GM12864 (cell line): Measurements from ENCODE around the gene SCP2.

Experiments
- DNase-seq: peaks from one replicate; pipeline ENCODE4 v3.0.0-alpha.2; 2011; ENCODE audit warnings: low read depth
- H3K4me3 ChIP-seq: 2 replicates; pipeline ENCODE4 v1.5.1; 2011; ENCODE audit warnings: mild to moderate bottlenecking, low read depth, low read length, control low read depth
- TF ChIP-seq, protein P1 (sequence below): IDR thresholded peaks from 2 replicates; pipeline ENCODE4 v1.5.1; 2011; ENCODE audit warnings: low read depth, mild to moderate bottlenecking, moderate library complexity, low read length, control low read depth, inconsistent platforms; ENCODE audit errors: missing control alignments

The SCP2 gene

DNA sequence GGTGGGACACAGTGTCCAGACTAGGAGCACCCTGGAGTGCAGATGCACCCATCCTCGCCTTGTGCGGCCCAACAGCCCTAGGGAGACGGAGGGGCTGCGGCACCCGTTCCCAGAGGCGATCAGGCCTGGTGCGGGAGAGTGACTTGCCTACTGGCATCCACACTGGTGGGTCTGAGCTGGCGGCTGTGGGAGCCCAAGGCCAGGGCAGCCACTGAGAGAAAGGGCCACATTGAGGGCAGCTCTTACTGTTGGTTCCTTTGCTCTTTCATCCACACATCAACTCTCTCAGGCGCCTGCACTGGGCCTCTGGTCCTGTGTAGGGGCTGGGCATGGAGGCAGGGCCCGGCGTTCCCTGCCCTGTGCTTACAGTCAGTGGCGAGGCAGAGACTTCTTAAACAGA is 143.5 kb downstream of the SCP2 start:
- TF ChIP-seq, protein P1, sequence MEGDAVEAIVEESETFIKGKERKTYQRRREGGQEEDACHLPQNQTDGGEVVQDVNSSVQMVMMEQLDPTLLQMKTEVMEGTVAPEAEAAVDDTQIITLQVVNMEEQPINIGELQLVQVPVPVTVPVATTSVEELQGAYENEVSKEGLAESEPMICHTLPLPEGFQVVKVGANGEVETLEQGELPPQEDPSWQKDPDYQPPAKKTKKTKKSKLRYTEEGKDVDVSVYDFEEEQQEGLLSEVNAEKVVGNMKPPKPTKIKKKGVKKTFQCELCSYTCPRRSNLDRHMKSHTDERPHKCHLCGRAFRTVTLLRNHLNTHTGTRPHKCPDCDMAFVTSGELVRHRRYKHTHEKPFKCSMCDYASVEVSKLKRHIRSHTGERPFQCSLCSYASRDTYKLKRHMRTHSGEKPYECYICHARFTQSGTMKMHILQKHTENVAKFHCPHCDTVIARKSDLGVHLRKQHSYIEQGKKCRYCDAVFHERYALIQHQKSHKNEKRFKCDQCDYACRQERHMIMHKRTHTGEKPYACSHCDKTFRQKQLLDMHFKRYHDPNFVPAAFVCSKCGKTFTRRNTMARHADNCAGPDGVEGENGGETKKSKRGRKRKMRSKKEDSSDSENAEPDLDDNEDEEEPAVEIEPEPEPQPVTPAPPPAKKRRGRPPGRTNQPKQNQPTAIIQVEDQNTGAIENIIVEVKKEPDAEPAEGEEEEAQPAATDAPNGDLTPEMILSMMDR, result no peak
- no peak for DNase-seq
- no peak overlapping the region for H3K4me3 ChIP-seq

DNA sequence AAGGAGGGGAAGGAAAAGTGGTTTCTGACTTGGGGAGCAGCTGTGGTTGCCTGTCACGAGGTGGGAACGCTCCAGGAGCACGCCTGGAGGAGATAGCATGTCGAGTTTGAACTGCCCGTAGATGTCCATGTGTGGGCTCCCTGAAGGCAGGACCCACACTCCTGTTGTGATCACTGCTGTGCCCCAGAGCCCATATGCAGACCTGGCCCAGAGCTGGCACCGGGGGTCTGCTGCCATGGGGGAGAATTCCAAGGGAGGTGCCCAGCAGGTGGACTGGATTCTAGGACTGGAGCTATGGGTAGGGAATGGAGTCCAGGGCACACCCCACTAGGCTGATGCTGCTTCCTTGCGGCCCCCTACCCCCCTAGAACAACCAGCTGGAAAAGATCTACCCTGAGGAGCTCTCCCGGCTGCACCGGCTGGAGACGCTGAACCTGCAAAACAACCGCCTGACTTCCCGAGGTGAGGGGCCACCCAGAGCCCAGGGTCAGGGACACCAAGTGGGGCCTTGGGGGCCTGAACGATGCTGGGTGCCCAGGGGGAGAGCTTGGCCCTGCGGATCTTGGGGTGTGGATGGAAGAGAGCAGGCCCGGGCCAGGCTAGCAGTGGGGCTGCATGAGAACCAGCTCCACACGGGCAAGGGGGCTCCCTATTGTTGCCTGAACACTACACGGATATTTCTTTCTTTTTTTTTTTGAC is 144.2 kb downstream of the SCP2 start:
- H3K4me3 ChIP-seq, result no peak overlapping the region
- DNase-seq, result no peak
- TF ChIP-seq, protein P1, result no peak

DNA sequence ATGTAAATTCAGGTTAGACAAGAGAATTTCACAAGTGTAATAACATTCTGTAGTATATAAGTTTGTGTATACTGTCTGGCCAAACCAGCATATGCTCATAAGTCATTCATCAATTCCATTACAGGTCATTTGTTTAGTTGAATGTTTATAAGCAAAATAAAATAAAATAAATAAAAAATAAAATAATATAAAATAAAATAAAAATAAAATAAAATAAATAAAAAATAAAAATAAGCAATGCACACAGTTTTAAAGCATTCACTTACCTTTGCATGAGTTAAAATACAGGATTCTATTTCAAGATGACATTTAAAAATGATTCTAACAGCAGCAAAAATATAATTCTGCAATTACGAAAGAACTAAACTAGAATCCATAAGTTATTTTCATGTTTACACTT is 144.8 kb downstream of the SCP2 start:
- TF ChIP-seq, protein P1, result no peak
- no peak overlapping the region for H3K4me3 ChIP-seq
- DNase-seq, result no peak

DNA sequence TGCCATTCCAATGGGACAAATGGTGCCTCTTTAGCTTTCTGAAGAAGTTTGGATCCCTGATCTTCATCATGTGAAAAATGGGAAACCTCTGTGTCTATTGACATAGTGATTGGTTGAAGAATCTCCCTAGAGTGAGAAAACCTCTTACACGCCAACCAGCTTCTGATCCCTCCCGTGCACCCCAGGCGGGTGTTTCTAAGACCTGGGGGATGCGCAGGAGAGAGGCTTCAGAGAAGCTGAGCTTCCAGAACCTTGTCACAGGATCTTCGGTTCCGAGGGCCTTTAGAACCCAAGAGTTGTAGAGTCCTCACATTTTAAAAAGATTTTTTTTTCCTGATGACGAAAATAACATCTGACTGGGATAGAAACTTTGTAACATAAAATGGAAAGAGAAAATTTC is 146.2 kb downstream of the SCP2 start:
- DNase-seq, result no peak
- TF ChIP-seq, protein P1, result no peak

DNA sequence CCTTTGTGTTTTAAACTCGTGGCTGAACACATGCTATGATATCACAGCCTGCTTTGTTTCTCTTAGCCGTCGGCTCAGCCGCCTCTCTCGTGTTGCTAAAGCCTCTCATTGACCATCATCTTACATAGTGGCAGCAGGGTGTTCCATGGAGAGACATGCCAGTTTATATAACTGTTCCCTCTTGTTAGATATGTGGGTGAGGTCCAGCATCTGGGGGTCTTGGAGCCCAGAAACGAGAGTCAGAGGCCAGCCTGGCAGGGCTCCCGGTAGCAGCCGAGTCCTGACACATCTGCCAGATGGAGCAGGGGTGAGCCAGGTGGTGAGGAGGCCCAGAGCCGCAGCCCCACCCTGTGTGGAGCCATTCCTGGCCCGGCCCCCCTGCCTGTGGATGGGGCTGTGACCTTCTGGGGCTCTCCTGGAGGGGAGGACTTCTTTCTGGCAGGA is 146.8 kb downstream of the SCP2 start:
- TF ChIP-seq, protein P1, result no peak
- H3K4me3 ChIP-seq, result no peak overlapping the region
- no peak for DNase-seq

More for the DNA sequence above, 146.2 kb downstream of the SCP2 start:
- no peak overlapping the region for H3K4me3 ChIP-seq

GRCh38 chr1:53074313-53075154 is 147.5 kb downstream of the SCP2 start:
- DNase-seq, result no peak
- TF ChIP-seq, protein P1, result no peak
- no peak overlapping the region for H3K4me3 ChIP-seq
